Kidney (tissue), 14 donors: ENCODE measurements around the gene RNASE13. TPM values are rescaled to one million over a fixed set of nuclear protein-coding genes. Genes with fewer than 3 reads are reported as not detected.

Source experiments
- DNase-seq, 5 donors: peaks; one replicate each; pipeline ENCODE4 v3.0.0-alpha.2; 2013 to 2020
- FAIRE-seq: peaks from 2 replicates; lab custom pipeline; 2012; peaks lifted over from hg19 to GRCh38; lab: Jason Lieb, UNC
- H3K27ac ChIP-seq, 2 donors: one replicate each; pipeline ENCODE4 v1.7.0; 2013; ENCODE audit warnings: low read depth in 2 of 2, low read length in 2 of 2, inconsistent platforms in 1 of 2
- H3K27me3 ChIP-seq: one replicate; pipeline ENCODE4 v1.7.1; 2013; ENCODE audit warnings: low read length, inconsistent platforms; ENCODE audit not compliant: control insufficient read depth, insufficient read depth
- H3K36me3 ChIP-seq, 3 donors: one replicate each; pipeline versions ENCODE4 v1.7.0 to v1.7.1; 2013; ENCODE audit warnings: low read length in 3 of 3, control low read depth in 1 of 3, inconsistent platforms in 1 of 3; ENCODE audit not compliant: insufficient read depth in 3 of 3, control insufficient read depth in 2 of 3
- H3K4me1 ChIP-seq, 3 donors: one replicate each; pipeline versions ENCODE4 v1.7.0 to v1.7.1; 2013; ENCODE audit warnings: low read length in 3 of 3, inconsistent platforms in 1 of 3, low read depth in 1 of 3; ENCODE audit not compliant: control insufficient read depth in 2 of 3, insufficient read depth in 2 of 3
- H3K4me3 ChIP-seq, 3 donors: one replicate each; pipeline versions ENCODE4 v1.7.0 to v1.8.1; 2013; ENCODE audit warnings: low read length in 3 of 3, control low read depth in 1 of 3, inconsistent platforms in 1 of 3
- H3K9ac ChIP-seq, 3 donors: one replicate each; pipeline versions ENCODE4 v1.7.0 to v1.7.1; 2013; ENCODE audit warnings: low read length in 3 of 3, control low read depth in 1 of 3, inconsistent platforms in 1 of 3
- H3K9me3 ChIP-seq, 3 donors: one replicate each; pipeline versions ENCODE4 v1.7.0 to v1.7.1; 2013; ENCODE audit warnings: low read length in 3 of 3, control low read depth in 1 of 3, inconsistent platforms in 1 of 3; ENCODE audit not compliant: control insufficient read depth in 2 of 3, insufficient read depth in 1 of 3
- CTCF ChIP-seq: IDR thresholded peaks from 3 replicates; pipeline ENCODE4 v1.5.1; 2012; ENCODE audit warnings: mild to moderate bottlenecking, moderate library complexity, borderline replicate concordance; ENCODE audit not compliant: insufficient read depth; ENCODE audit errors: extremely low read depth
- intact Hi-C: fragments of 100-400 bp; cut with DNase I; formaldehyde crosslinking; loops from one replicate; pipeline ENCODE4 v1.11.1; 2022
- polyA plus RNA-seq: library from polyadenylated mRNA; stranded (reverse); fragments of 350-450 nt; fragmentation: Illumina TruSeq; extraction: RNeasy Lipid Tissue Mini Kit (QIAGEN cat#74804); gene quantifications from one replicate; pipeline ENCODE4 v1.2.3, GENCODE V29; 2014; ENCODE audit warnings: low read depth, low replicate concordance; ENCODE audit not compliant: insufficient read depth
- total RNA-seq: library from RNA; stranded (reverse); fragmentation: NEBNext Ultra II Directional; extraction: Animal tissue kit (Norgen Biotek cat#: 25700); gene quantifications from one replicate; pipeline ENCODE4 v1.2.1, GENCODE V29; 2021
- donor health status: control.
- donor health status: control.
- donor health status: control.
- donor health status: control.
- donor health status: control.
- donor health status: DM: yes; HTN: yes; CAD: no.
- donor health status: Normal renal cell carcinoma (clear cell type).

RNASE13 gene
- total and polyA plus RNA-seq, 2 donors from 2014 or later: not detected

- no peak overlapping the region for H3K27ac ChIP-seq
- H3K9ac ChIP-seq: no peak overlapping the region
- H3K9me3 ChIP-seq: no peaks in the 10 kb centered on the region
- peaks cover 0 to 9% (median 4%) of the 10 kb centered on the region in 3 donors for H3K4me1 ChIP-seq
- DNase-seq: no peak
- FAIRE-seq: no peak
- H3K36me3 ChIP-seq: peaks cover 0 to 24% (median 16%) of the 10 kb centered on the region in 3 donors
- intact Hi-C loops: loop anchor here (10.0 kb wide), 1 partner anchor 66 kb away; no protein-coding TSS in a partner anchor
- TF ChIP-seq CTCF: no peak
- H3K4me3 ChIP-seq: no peak overlapping the region
- no peaks in the 10 kb centered on the region for H3K27me3 ChIP-seq
These were observed 15.8 kb downstream of the RNASE13 start for GRCh38 chr14:21018781-21019180.

- Histone ChIP-seq H3K27me3 (no peaks in the 10 kb centered on the region), H3K36me3 (peaks cover 0 to 24% (median 16%) of the 10 kb centered on the region in 3 donors), H3K9me3 (no peaks in the 10 kb centered on the region), H3K27ac (no peak overlapping the region), H3K4me3 (no peak overlapping the region), H3K9ac (no peak overlapping the region), H3K4me1 (peaks cover 0 to 9% (median 0%) of the 10 kb centered on the region in 3 donors)
- FAIRE-seq (no peak), DNase-seq (no peak)
- intact Hi-C loops: loop anchor here (10.0 kb wide), 1 partner anchor 67 kb away; no protein-coding TSS in a partner anchor
- TF ChIP-seq CTCF: no peak
These were observed 16.3 kb downstream of the RNASE13 start for GRCh38 chr14:21018286-21018685.

- no peak for TF ChIP-seq CTCF
- Histone ChIP-seq H3K9ac (no peak overlapping the region), H3K9me3 (no peaks in the 10 kb centered on the region), H3K27me3 (no peaks in the 10 kb centered on the region), H3K36me3 (peaks cover 0 to 24% (median 16%) of the 10 kb centered on the region in 3 donors), H3K4me1 (peaks cover 0 to 4% (median 0%) of the 10 kb centered on the region in 3 donors), H3K4me3 (no peak overlapping the region), H3K27ac (no peak overlapping the region)
- DNase-seq: no peak
- FAIRE-seq: no peak
- intact Hi-C loops: loop anchor here (10.0 kb wide), 1 partner anchor 67 kb away; no protein-coding TSS in a partner anchor
These were observed 16.9 kb downstream of the RNASE13 start for GRCh38 chr14:21017528-21018245.
